Gastroesophageal sphincter (tissue), 3 donors: ENCODE data around the gene FA2H.

Experiments used
- POLR2A ChIP-seq, 2 donors: fragments of 450-650 bp; IDR thresholded peaks; one replicate each; pipeline ENCODE4 v1.6.1; 2017; ENCODE audit warnings: antibody characterized with exemption in 2 of 2, mild to moderate bottlenecking in 2 of 2, moderate library complexity in 1 of 2
- TF ChIP-seq, protein P1 (sequence below), 4 experiments: fragments of 200-600 bp in 2 of 4; fragments of 450-650 bp in 2 of 4; sonication (generic) in 1 of 4; IDR thresholded peaks; one replicate each; pipeline ENCODE4 v1.5.1; 2017 to 2019; ENCODE audit warnings: antibody characterized with exemption in 4 of 4, mild to moderate bottlenecking in 2 of 4, moderate library complexity in 2 of 4

DNA sequence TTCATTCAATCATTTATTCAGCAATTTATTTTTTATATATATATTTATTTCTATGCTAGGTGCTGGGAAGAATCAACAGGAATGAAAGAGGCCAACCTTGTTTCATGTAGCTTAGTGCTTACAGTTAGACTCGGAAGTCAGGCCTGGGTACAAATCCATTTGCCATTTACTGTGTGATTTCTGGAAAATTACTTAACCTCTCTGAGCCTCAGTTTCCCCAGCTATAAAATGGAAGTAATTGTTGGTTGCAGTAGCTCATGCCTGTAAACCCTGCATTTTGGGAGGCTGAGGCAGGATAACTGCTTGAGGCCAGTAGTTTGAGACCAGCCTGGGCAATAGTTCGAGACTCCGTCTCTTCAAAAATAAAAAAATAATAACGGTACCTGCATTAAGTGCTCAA is 46.7 kb downstream of the FA2H start:
- TF ChIP-seq, protein P1, sequence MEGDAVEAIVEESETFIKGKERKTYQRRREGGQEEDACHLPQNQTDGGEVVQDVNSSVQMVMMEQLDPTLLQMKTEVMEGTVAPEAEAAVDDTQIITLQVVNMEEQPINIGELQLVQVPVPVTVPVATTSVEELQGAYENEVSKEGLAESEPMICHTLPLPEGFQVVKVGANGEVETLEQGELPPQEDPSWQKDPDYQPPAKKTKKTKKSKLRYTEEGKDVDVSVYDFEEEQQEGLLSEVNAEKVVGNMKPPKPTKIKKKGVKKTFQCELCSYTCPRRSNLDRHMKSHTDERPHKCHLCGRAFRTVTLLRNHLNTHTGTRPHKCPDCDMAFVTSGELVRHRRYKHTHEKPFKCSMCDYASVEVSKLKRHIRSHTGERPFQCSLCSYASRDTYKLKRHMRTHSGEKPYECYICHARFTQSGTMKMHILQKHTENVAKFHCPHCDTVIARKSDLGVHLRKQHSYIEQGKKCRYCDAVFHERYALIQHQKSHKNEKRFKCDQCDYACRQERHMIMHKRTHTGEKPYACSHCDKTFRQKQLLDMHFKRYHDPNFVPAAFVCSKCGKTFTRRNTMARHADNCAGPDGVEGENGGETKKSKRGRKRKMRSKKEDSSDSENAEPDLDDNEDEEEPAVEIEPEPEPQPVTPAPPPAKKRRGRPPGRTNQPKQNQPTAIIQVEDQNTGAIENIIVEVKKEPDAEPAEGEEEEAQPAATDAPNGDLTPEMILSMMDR (IDR thresholded peaks at IDR 0.05), result no peak
- TF ChIP-seq POLR2A (IDR thresholded peaks at IDR 0.05), result no peak
